ENCODE measurements around the gene TRIP10.

The TRIP10 gene

GRCh38 chr19:6778386-6778785 lies 38.9 kb downstream of the TRIP10 start:
- H3K27me3 ChIP-seq (ENCODE audit: insufficient read depth, insufficient read length), result no peaks in the 10 kb centered on the region
- H3K4me3 ChIP-seq (ENCODE audit: insufficient read length, low read depth), result no peak overlapping the region
- no peak for TF ChIP-seq ZNF274 (IDR thresholded peaks at IDR 0.05; ENCODE audit: low read depth, low read length)
- no peak for TF ChIP-seq SUZ12 (IDR thresholded peaks at IDR 0.05; ENCODE audit: extremely low read depth, insufficient read depth, insufficient read length)
- TF ChIP-seq YY1 (IDR thresholded peaks at IDR 0.05; ENCODE audit: insufficient read depth, insufficient read length), result no peak
- no peaks in the 10 kb centered on the region for H3K9me3 ChIP-seq (ENCODE audit: insufficient read depth, low read length)
- H3K9ac ChIP-seq (ENCODE audit: insufficient read length, low read depth), result no peak overlapping the region
- no peaks in the 10 kb centered on the region for H3K36me3 ChIP-seq (ENCODE audit: insufficient read depth, insufficient read length, low read length)
- DNase-seq (ENCODE audit: low read depth, low spot score), result no peak
- peaks cover 2% of the 10 kb centered on the region for H3K4me1 ChIP-seq (ENCODE audit: insufficient read depth, insufficient read length)

- Histone ChIP-seq H3K27me3 (ENCODE audit: insufficient read depth, insufficient read length) (no peaks in the 10 kb centered on the region), H3K36me3 (ENCODE audit: insufficient read depth, insufficient read length, low read length) (no peaks in the 10 kb centered on the region), H3K4me1 (ENCODE audit: insufficient read depth, insufficient read length) (no peaks in the 10 kb centered on the region), H3K9ac (ENCODE audit: insufficient read length, low read depth) (no peak overlapping the region), H3K9me3 (ENCODE audit: insufficient read depth, low read length) (no peaks in the 10 kb centered on the region), H3K4me3 (ENCODE audit: insufficient read length, low read depth) (no peak overlapping the region)
- TF ChIP-seq SUZ12 (IDR thresholded peaks at IDR 0.05; ENCODE audit: extremely low read depth, insufficient read depth, insufficient read length) (no peak), YY1 (IDR thresholded peaks at IDR 0.05; ENCODE audit: insufficient read depth, insufficient read length) (no peak), ZNF274 (IDR thresholded peaks at IDR 0.05; ENCODE audit: low read depth, low read length) (no peak)
- DNase-seq (ENCODE audit: low read depth, low spot score), result no peak
Observed at GRCh38 chr19:6779206-6779605, 39.7 kb downstream of the TRIP10 start.

GRCh38 chr19:6787393-6787792 lies 47.9 kb downstream of the TRIP10 start:
- H3K27me3 ChIP-seq (ENCODE audit: insufficient read depth, insufficient read length), result no peaks in the 10 kb centered on the region
- no peaks in the 10 kb centered on the region for H3K36me3 ChIP-seq (ENCODE audit: insufficient read depth, insufficient read length, low read length)
- peaks cover 4% of the 10 kb centered on the region for H3K4me1 ChIP-seq (ENCODE audit: insufficient read depth, insufficient read length)
- peaks cover 14% of the 10 kb centered on the region; the same call in 1 of the 2 replicates for H3K9me3 ChIP-seq (ENCODE audit: insufficient read depth, low read length)
- no peak for DNase-seq (ENCODE audit: low read depth, low spot score)
- TF ChIP-seq YY1 (IDR thresholded peaks at IDR 0.05; ENCODE audit: insufficient read depth, insufficient read length), result no peak
- no peak for TF ChIP-seq ZNF274 (IDR thresholded peaks at IDR 0.05; ENCODE audit: low read depth, low read length)
- TF ChIP-seq SUZ12 (IDR thresholded peaks at IDR 0.05; ENCODE audit: extremely low read depth, insufficient read depth, insufficient read length), result no peak
- no peak overlapping the region for H3K4me3 ChIP-seq (ENCODE audit: insufficient read length, low read depth)
- no peak overlapping the region for H3K9ac ChIP-seq (ENCODE audit: insufficient read length, low read depth)

- Histone ChIP-seq H3K36me3 (ENCODE audit: insufficient read depth, insufficient read length, low read length) (no peaks in the 10 kb centered on the region), H3K4me3 (ENCODE audit: insufficient read length, low read depth) (no peak overlapping the region), H3K9me3 (ENCODE audit: insufficient read depth, low read length) (peaks cover 14% of the 10 kb centered on the region; the same call in 1 of the 2 replicates), H3K27me3 (ENCODE audit: insufficient read depth, insufficient read length) (no peaks in the 10 kb centered on the region), H3K9ac (ENCODE audit: insufficient read length, low read depth) (no peak overlapping the region), H3K4me1 (ENCODE audit: insufficient read depth, insufficient read length) (peaks cover 4% of the 10 kb centered on the region)
- TF ChIP-seq YY1 (IDR thresholded peaks at IDR 0.05; ENCODE audit: insufficient read depth, insufficient read length) (no peak), SUZ12 (IDR thresholded peaks at IDR 0.05; ENCODE audit: extremely low read depth, insufficient read depth, insufficient read length) (no peak)
- no peak for DNase-seq (ENCODE audit: low read depth, low spot score)
Observed at GRCh38 chr19:6788896-6789295, 49.4 kb downstream of the TRIP10 start.

- no peaks in the 10 kb centered on the region for H3K27me3 ChIP-seq (ENCODE audit: insufficient read depth, insufficient read length)
- peaks cover 24% of the 10 kb centered on the region; the same call in 1 of the 2 replicates for H3K9me3 ChIP-seq (ENCODE audit: insufficient read depth, low read length)
- no peaks in the 10 kb centered on the region for H3K36me3 ChIP-seq (ENCODE audit: insufficient read depth, insufficient read length, low read length)
- no peak overlapping the region for H3K4me3 ChIP-seq (ENCODE audit: insufficient read length, low read depth)
- no peak for DNase-seq (ENCODE audit: low read depth, low spot score)
- peaks cover 4% of the 10 kb centered on the region for H3K4me1 ChIP-seq (ENCODE audit: insufficient read depth, insufficient read length)
- TF ChIP-seq ZNF274 (IDR thresholded peaks at IDR 0.05; ENCODE audit: low read depth, low read length) (no peak), YY1 (IDR thresholded peaks at IDR 0.05; ENCODE audit: insufficient read depth, insufficient read length) (no peak), SUZ12 (IDR thresholded peaks at IDR 0.05; ENCODE audit: extremely low read depth, insufficient read depth, insufficient read length) (no peak)
- H3K9ac ChIP-seq (ENCODE audit: insufficient read length, low read depth), result no peak overlapping the region
Observed at GRCh38 chr19:6790194-6791128, 51.0 kb downstream of the TRIP10 start.

GRCh38 chr19:6791237-6791636 lies 51.8 kb downstream of the TRIP10 start:
- H3K36me3 ChIP-seq (ENCODE audit: insufficient read depth, insufficient read length, low read length), result no peaks in the 10 kb centered on the region
- TF ChIP-seq ZNF274 (IDR thresholded peaks at IDR 0.05; ENCODE audit: low read depth, low read length), result no peak
- TF ChIP-seq YY1 (IDR thresholded peaks at IDR 0.05; ENCODE audit: insufficient read depth, insufficient read length), result no peak
- no peak for TF ChIP-seq SUZ12 (IDR thresholded peaks at IDR 0.05; ENCODE audit: extremely low read depth, insufficient read depth, insufficient read length)
- H3K9ac ChIP-seq (ENCODE audit: insufficient read length, low read depth), result no peak overlapping the region
- DNase-seq (ENCODE audit: low read depth, low spot score), result no peak
- no peaks in the 10 kb centered on the region for H3K27me3 ChIP-seq (ENCODE audit: insufficient read depth, insufficient read length)
- H3K4me1 ChIP-seq (ENCODE audit: insufficient read depth, insufficient read length), result peaks cover 4% of the 10 kb centered on the region
- H3K9me3 ChIP-seq (ENCODE audit: insufficient read depth, low read length), result peaks cover 24% of the 10 kb centered on the region; the same call in 1 of the 2 replicates
- H3K4me3 ChIP-seq (ENCODE audit: insufficient read length, low read depth), result no peak overlapping the region

GRCh38 chr19:6793411-6793810 lies 53.9 kb downstream of the TRIP10 start:
- DNase-seq (ENCODE audit: low read depth, low spot score), result no peak
- H3K4me3 ChIP-seq (ENCODE audit: insufficient read length, low read depth), result no peak overlapping the region
- no peaks in the 10 kb centered on the region for H3K36me3 ChIP-seq (ENCODE audit: insufficient read depth, insufficient read length, low read length)
- peaks cover 4% of the 10 kb centered on the region for H3K4me1 ChIP-seq (ENCODE audit: insufficient read depth, insufficient read length)
- TF ChIP-seq SUZ12 (IDR thresholded peaks at IDR 0.05; ENCODE audit: extremely low read depth, insufficient read depth, insufficient read length) (no peak), ZNF274 (IDR thresholded peaks at IDR 0.05; ENCODE audit: low read depth, low read length) (no peak), YY1 (IDR thresholded peaks at IDR 0.05; ENCODE audit: insufficient read depth, insufficient read length) (no peak)
- H3K9ac ChIP-seq (ENCODE audit: insufficient read length, low read depth), result no peak overlapping the region
- H3K27me3 ChIP-seq (ENCODE audit: insufficient read depth, insufficient read length), result no peaks in the 10 kb centered on the region
- peaks cover 24% of the 10 kb centered on the region; the same call in 1 of the 2 replicates for H3K9me3 ChIP-seq (ENCODE audit: insufficient read depth, low read length)
